MM.1S (cell line): Measurements from ENCODE around the gene UNC5A.

ENCODE experiments used
- DNase-seq: peaks from one replicate; pipeline ENCODE4 v3.0.0-alpha.2; 2015
- H2AFZ ChIP-seq: fragments of 300-600 bp; sonication (generic); 2 replicates; pipeline ENCODE4 v1.6.0; 2016; ENCODE audit warnings: antibody characterized with exemption, low read length
- H3F3A ChIP-seq: fragments of 300-600 bp; sonication (generic); 2 replicates; pipeline ENCODE4 v1.6.1; 2016; ENCODE audit warnings: mild to moderate bottlenecking, antibody characterized with exemption, low read length, moderate library complexity, mixed read lengths; ENCODE audit not compliant: insufficient read depth
- H3K27ac ChIP-seq: fragments of 300-600 bp; sonication (generic); 2 replicates; pipeline ENCODE4 v1.5.1; 2016; ENCODE audit warnings: mild to moderate bottlenecking, low read length
- H3K27me3 ChIP-seq: fragments of 300-600 bp; sonication (generic); replicated peaks from 2 replicates; pipeline ENCODE4 v1.6.0; 2016; ENCODE audit warnings: low read length; ENCODE audit not compliant: insufficient read depth
- H3K36me3 ChIP-seq: fragments of 300-600 bp; sonication (generic); replicated peaks from 2 replicates; pipeline ENCODE4 v1.6.1; 2016; ENCODE audit warnings: mild to moderate bottlenecking, low read length, mixed read lengths; ENCODE audit not compliant: insufficient read depth
- H3K4me1 ChIP-seq: fragments of 300-600 bp; sonication (generic); 2 replicates; pipeline ENCODE4 v1.6.1; 2016; ENCODE audit warnings: low read length, mixed read lengths
- H3K4me2 ChIP-seq: fragments of 300-600 bp; sonication (generic); 2 replicates; pipeline ENCODE4 v1.6.0; 2016; ENCODE audit warnings: low read depth, low read length
- H3K4me3 ChIP-seq: fragments of 300-600 bp; sonication (generic); 2 replicates; pipeline ENCODE4 v1.5.1; 2016; ENCODE audit warnings: low read length, mixed read lengths
- H3K79me2 ChIP-seq: fragments of 300-600 bp; sonication (generic); 2 replicates; pipeline ENCODE4 v1.6.1; 2016; ENCODE audit warnings: mixed run types, low read length, mixed read lengths
- H3K9ac ChIP-seq: fragments of 300-600 bp; sonication (generic); 2 replicates; pipeline ENCODE4 v1.6.1; 2016; ENCODE audit warnings: low read length, mixed read lengths
- H3K9me2 ChIP-seq: fragments of 300-600 bp; sonication (generic); replicated peaks from 2 replicates; pipeline ENCODE4 v1.6.1; 2016; ENCODE audit warnings: mild to moderate bottlenecking, low read length, mixed read lengths; ENCODE audit not compliant: insufficient read depth
- H3K9me3 ChIP-seq: fragments of 300-600 bp; sonication (generic); replicated peaks from 2 replicates; pipeline ENCODE4 v1.6.1; 2016; ENCODE audit warnings: mild to moderate bottlenecking, low read length, mixed read lengths; ENCODE audit not compliant: insufficient read depth
- H4K20me1 ChIP-seq: fragments of 300-600 bp; sonication (generic); 2 replicates; pipeline ENCODE4 v1.6.1; 2016; ENCODE audit warnings: mild to moderate bottlenecking, low read length, moderate library complexity, mixed read lengths; ENCODE audit not compliant: insufficient read depth
- CTCF ChIP-seq: fragments of 300-600 bp; sonication (generic); IDR thresholded peaks from 2 replicates; pipeline ENCODE4 v1.5.1; 2016; ENCODE audit warnings: antibody characterized with exemption, low read length, mixed read lengths
- EZH2 ChIP-seq: fragments of 300-600 bp; sonication (generic); optimal IDR thresholded peaks from 2 replicates; pipeline ENCODE3; 2017; ENCODE audit warnings: low read depth, mild to moderate bottlenecking, antibody characterized with exemption, low read length, mixed read lengths
- EZH2phosphoT487 ChIP-seq: fragments of 300-600 bp; sonication (generic); IDR thresholded peaks from 2 replicates; pipeline ENCODE4 v1.6.1; 2018; ENCODE audit warnings: antibody characterized with exemption, low read length

The UNC5A gene

GRCh38 chr5:176822793-176823481, 12.6 kb downstream of the UNC5A start:
- Histone ChIP-seq H3K36me3 (no peaks in the 10 kb centered on the region), H4K20me1 (no peaks in the 10 kb centered on the region), H3K9ac (no peak overlapping the region), H3K9me2 (no peaks in the 10 kb centered on the region), H3K27me3 (peaks cover 65% of the 10 kb centered on the region), H3K4me1 (peaks cover 20% of the 10 kb centered on the region), H3K9me3 (no peaks in the 10 kb centered on the region), H3K4me2 (peak overlapping the region; percentile 27; the same call in 1 of the 2 replicates), H3F3A (no peaks in the 10 kb centered on the region), H3K27ac (no peak overlapping the region), H3K4me3 (peak overlapping the region; percentile 3; the same call in 1 of the 2 replicates), H3K79me2 (no peaks in the 10 kb centered on the region), H2AFZ (peak overlapping the region; percentile 20; the same call in 1 of the 2 replicates)
- TF ChIP-seq EZH2 (no peak), CTCF (no peak), EZH2phosphoT487 (no peak)
- no peak for DNase-seq

GRCh38 chr5:176823869-176824412, 13.6 kb downstream of the UNC5A start:
- H2AFZ ChIP-seq: no peak overlapping the region

GRCh38 chr5:176824604-176825003, 14.2 kb downstream of the UNC5A start:
- H3K27ac ChIP-seq: no peak overlapping the region
- no peak overlapping the region for H2AFZ ChIP-seq
- H3K4me3 ChIP-seq: no peak overlapping the region

More at GRCh38 chr5:176823869-176824412, 13.6 kb downstream of the UNC5A start:
- H3K36me3 ChIP-seq: no peaks in the 10 kb centered on the region
- no peak overlapping the region for H3K9ac ChIP-seq
- H3K27me3 ChIP-seq: peaks cover 55% of the 10 kb centered on the region
- no peak overlapping the region for H3K27ac ChIP-seq
- H4K20me1 ChIP-seq: no peaks in the 10 kb centered on the region
- H3K79me2 ChIP-seq: no peaks in the 10 kb centered on the region
- H3K4me2 ChIP-seq: no peak overlapping the region
- no peak overlapping the region; the same call in 1 of the 2 replicates for H3K4me3 ChIP-seq
- no peaks in the 10 kb centered on the region for H3K9me3 ChIP-seq
- no peaks in the 10 kb centered on the region for H3F3A ChIP-seq
- peaks cover 20% of the 10 kb centered on the region for H3K4me1 ChIP-seq
- DNase-seq: no peak
- H3K9me2 ChIP-seq: no peaks in the 10 kb centered on the region
- TF ChIP-seq EZH2: no peak
- no peak for TF ChIP-seq EZH2phosphoT487
- no peak for TF ChIP-seq CTCF

More at GRCh38 chr5:176824604-176825003, 14.2 kb downstream of the UNC5A start:
- DNase-seq: no peak
- H3K36me3 ChIP-seq: no peaks in the 10 kb centered on the region
- H3K9ac ChIP-seq: no peak overlapping the region
- peaks cover 20% of the 10 kb centered on the region for H3K4me1 ChIP-seq
- no peaks in the 10 kb centered on the region for H3K79me2 ChIP-seq
- TF ChIP-seq CTCF (no peak), EZH2 (no peak), EZH2phosphoT487 (no peak)
- H4K20me1 ChIP-seq: no peaks in the 10 kb centered on the region
- H3K27me3 ChIP-seq: peaks cover 51% of the 10 kb centered on the region
- no peaks in the 10 kb centered on the region for H3K9me3 ChIP-seq
- no peaks in the 10 kb centered on the region for H3F3A ChIP-seq
- H3K4me2 ChIP-seq: no peak overlapping the region
- no peaks in the 10 kb centered on the region for H3K9me2 ChIP-seq
